GM12873 (cell line): Measurements from ENCODE around the gene MSX1.

Experiments
- TF ChIP-seq, protein P1 (sequence below): IDR thresholded peaks from 2 replicates; pipeline ENCODE4 v1.5.1; 2012; ENCODE audit warnings: low read depth, mild to moderate bottlenecking, moderate library complexity, low read length, control low read depth; ENCODE audit not compliant: insufficient read depth; ENCODE audit errors: missing control alignments

The MSX1 gene

DNA sequence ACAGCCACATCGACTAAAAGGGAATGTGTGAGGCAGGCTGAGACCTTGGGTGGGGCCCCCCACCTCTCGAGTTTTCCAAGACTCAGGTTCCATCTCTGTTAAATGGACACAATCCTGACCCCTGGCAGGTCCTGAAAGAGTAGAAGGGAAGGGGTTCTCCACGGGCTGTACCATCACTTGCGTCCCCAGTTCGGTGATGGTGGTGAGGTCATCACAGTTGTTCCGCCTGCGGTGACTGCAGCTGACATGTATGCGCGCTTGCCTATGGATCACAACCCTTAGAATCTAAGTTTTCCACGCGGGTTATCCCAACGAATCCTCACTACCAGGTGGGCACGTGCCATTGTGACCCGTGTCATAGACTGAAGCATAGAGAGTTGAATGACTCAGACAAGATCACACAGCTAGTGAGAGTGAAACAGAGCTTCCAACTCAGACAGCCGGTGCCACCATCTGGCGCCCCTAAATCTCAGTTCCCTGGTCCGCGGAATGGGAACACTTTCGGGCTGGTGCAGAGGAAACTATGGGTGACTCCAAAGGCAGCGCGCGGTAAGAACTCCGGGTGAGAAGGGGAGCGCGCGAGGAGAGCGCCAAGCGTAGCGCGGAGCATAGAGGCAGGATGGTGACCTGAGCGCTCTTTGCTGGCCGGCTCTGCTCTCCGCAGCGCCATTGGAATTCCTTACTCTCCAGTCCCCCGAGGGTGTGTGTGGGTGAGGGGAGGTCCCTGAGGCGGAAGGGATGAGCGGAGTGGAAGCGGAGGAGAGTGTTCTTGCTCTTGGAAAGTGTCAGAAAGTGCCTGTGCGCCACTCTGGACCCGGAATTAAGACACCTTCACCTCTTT is 10.5 kb downstream of the MSX1 start:
- TF ChIP-seq, protein P1, sequence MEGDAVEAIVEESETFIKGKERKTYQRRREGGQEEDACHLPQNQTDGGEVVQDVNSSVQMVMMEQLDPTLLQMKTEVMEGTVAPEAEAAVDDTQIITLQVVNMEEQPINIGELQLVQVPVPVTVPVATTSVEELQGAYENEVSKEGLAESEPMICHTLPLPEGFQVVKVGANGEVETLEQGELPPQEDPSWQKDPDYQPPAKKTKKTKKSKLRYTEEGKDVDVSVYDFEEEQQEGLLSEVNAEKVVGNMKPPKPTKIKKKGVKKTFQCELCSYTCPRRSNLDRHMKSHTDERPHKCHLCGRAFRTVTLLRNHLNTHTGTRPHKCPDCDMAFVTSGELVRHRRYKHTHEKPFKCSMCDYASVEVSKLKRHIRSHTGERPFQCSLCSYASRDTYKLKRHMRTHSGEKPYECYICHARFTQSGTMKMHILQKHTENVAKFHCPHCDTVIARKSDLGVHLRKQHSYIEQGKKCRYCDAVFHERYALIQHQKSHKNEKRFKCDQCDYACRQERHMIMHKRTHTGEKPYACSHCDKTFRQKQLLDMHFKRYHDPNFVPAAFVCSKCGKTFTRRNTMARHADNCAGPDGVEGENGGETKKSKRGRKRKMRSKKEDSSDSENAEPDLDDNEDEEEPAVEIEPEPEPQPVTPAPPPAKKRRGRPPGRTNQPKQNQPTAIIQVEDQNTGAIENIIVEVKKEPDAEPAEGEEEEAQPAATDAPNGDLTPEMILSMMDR: no peak

DNA sequence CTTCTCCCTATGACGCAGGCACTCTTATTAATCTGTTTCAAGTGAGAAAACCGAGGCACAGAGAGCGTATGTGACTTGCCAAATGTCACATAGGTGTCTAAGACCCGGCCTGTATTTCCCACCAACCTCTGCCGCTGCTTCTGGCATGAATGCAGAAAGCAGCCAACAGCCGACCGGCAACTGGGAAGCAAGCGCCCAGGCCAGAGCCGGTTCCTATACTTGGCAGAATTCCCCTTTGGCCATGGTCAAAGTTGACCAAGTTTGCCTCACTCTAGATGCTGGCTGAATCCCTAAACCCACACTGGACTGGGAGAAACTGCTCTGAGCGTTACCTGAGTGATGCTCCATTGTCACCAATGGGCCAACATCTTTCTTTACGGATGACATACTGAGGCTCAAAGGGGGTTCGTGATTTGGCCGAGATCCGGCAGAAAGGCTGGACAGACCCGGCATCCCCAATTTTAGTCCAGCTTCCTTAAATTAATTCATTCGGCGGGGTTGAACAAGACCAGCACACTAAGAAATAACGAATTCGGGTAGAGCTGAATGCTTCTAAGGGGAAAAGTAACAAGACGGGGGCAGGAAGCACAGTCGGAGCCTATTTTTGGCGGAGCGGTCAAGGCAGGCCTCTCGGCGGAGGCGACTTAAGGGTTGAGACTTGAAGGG is 11.2 kb downstream of the MSX1 start:
- TF ChIP-seq, protein P1: no peak

DNA sequence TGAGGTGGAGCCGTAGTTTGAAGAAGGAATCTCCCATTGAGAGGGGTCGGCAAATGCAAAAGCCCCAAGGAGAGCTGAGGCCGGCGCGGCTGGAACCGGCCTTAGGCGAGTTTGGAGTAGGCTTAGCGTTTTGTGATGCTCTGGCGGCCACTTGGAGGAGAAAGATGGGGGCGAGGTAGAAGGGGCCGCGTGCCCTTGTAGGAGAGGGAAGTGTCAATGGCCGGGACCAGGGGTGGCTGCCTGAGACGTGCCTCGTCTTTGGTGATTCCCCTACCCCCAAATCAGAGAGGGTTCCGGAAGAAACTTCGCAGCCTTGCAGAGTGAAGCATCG is 11.7 kb downstream of the MSX1 start:
- TF ChIP-seq, protein P1: no peak

DNA sequence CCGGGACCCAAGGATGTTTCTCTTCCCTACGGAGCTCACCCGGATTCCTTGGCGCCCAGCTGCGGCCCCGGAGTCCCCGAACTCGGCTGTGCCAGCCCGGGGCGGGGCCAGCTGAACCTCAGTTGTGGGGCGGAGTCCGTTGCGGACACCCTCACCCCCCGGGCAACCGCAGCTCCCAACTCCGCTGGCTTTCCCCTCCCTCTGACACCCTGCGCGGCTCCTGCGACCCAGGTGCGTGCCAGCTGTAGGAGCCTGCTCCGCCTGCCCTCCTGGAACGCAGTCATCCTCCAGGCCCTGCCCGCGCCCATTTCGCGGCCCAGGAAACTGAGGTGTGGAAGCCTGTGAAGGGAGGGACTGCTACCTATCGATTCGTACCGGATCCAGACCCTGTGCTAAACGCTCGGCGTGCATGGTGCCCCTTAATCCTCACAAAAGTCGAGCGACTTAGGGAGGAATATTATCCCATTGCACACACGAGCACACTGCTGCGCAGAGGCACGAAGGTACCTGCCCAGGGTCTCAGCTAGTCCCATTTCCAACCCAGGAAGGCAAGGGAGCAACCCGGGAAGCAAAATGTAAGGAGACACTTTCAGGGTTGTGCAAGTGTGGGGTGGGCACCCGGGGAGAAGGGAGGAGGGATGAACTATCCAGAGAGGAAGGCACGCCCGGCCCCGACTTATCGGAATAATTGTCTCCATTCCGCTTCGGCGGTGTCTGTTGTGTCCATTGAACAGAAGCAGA is 12.3 kb downstream of the MSX1 start:
- TF ChIP-seq, protein P1: no peak

DNA sequence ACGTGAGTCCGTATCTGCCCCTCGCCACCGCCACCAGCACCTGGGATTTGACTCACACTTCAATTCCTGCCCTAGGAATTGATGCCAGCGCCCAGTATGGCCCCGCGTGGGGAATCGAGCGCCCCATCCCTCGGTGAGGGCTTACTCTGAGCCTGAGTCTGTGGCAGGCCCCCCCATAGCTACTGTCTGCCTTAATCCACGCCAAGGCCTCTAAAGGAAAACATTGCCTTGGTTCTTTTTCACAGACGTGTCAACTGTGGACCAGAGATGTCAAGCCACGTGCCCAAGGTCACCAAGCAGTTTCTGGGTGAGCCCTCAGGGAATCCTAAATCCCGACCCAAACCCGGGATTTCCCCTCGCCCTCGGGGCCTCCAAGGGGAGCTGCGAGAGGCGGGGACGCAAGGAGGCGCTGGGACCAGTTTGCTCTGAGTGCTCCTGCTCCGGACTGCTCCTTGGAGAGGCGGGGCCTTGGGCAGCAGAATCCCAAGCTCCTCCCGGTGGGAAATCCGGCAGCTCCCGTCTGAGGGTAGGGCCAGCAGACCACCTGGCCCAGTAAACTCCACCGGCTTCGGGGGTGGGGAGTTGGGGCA is 12.9 kb downstream of the MSX1 start:
- TF ChIP-seq, protein P1: no peak

DNA sequence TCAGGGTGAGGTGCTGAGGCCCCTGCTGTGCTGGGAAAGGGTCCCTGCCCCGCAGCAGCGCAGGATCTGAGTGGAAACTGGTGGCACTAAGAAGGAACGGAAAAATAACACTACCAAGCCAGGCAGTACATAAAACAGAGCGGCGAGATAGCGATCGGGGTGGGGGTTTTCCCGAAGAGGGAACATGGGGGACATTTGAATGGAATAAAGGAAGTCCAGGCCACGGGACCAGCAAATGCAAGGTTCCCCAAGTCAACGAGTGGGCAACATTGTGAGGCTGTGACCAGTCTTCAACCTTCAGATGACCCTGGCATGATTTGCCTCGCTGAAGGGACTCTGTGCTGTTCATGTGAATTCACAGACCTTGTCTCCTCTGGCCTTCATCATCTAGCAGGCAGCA is 13.7 kb downstream of the MSX1 start:
- TF ChIP-seq, protein P1: no peak

DNA sequence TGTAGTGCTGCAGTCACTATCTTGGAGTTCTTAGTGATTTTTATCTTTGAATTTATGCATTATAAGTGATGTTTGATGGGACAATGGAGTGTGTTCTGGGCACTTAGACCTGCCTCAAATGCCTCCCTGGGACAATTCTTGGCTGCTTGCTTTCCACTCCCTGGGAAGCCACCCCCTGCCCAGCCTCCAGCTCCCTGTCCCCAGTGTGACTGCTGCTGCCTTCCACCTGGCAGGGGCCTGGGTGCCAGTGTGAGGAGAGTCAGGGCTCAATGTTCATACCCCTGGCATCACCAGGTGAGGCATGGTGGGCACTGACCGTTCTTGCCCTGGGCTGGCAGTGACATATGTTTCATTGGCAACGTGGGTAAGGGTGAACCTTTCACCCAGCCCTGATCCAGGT is 14.8 kb downstream of the MSX1 start:
- TF ChIP-seq, protein P1: no peak
